GM21526 (cell line): Measurements from ENCODE around the gene DMGDH.

Source experiments
- ATAC-seq: cut with Tn5 transposase; IDR thresholded peaks from one replicate; pipeline ENCODE4 v1.9.1; 2021; ENCODE audit warnings: moderate library complexity; ENCODE audit not compliant: unreplicated experiment, low FRiP score

The DMGDH gene

GRCh38 chr5:79020861-79021561 is 48.5 kb downstream of the DMGDH start:
- no peak for ATAC-seq

GRCh38 chr5:79014631-79015030 is 54.8 kb downstream of the DMGDH start:
- ATAC-seq: no peak

- ATAC-seq: no peak
These were observed 57.6 kb downstream of the DMGDH start for GRCh38 chr5:79011869-79012268.

GRCh38 chr5:79011219-79011836 is 58.1 kb downstream of the DMGDH start:
- no peak for ATAC-seq

- ATAC-seq: no peak
These were observed 61.1 kb downstream of the DMGDH start for GRCh38 chr5:79008362-79008761.

GRCh38 chr5:79007872-79008271 is 61.6 kb downstream of the DMGDH start:
- ATAC-seq: no peak

GRCh38 chr5:79005936-79006631 is 63.4 kb downstream of the DMGDH start:
- no peak for ATAC-seq

- ATAC-seq: no peak
These were observed 64.3 kb downstream of the DMGDH start for GRCh38 chr5:79005151-79005550.

- ATAC-seq: no peak
These were observed 67.1 kb downstream of the DMGDH start for GRCh38 chr5:79002374-79002773.

- ATAC-seq: no peak
These were observed 68.0 kb downstream of the DMGDH start for GRCh38 chr5:79001471-79001870.

- ATAC-seq: no peak
These were observed 72.4 kb downstream of the DMGDH start for GRCh38 chr5:78997090-78997489.

- no peak for ATAC-seq
These were observed 73.9 kb downstream of the DMGDH start for GRCh38 chr5:78995521-78996007.

- no peak for ATAC-seq
These were observed 76.3 kb downstream of the DMGDH start for GRCh38 chr5:78993165-78993564.

GRCh38 chr5:78992146-78992545 is 77.3 kb downstream of the DMGDH start:
- no peak for ATAC-seq

GRCh38 chr5:78989080-78989479 is 80.4 kb downstream of the DMGDH start:
- ATAC-seq: no peak

GRCh38 chr5:78985725-78986223 is 83.7 kb downstream of the DMGDH start:
- ATAC-seq: peak; percentile 43

GRCh38 chr5:78985116-78985724 is 84.3 kb downstream of the DMGDH start, which contains the start of gene ARSB:
Gene ARSB, minus strand, starts transcription at chr5:78985310. Its CDS starts 62 bp downstream, at chr5:78985248.
- peak; percentile 46 for ATAC-seq

GRCh38 chr5:78984439-78985115 is 84.9 kb downstream of the DMGDH start:
- peak; percentile 62 for ATAC-seq

GRCh38 chr5:78983601-78984438 is 85.7 kb downstream of the DMGDH start:
- ATAC-seq: no peak
